HG02763 (cell line): Measurements from ENCODE around the gene IL2RA.
"Not testable (repeated sequence)": the region's sequence is repeated elsewhere in the genome, so short reads cannot be mapped to it uniquely, and the experiment has no call there.

Experiments used
- ATAC-seq: cut with Tn5 transposase; IDR thresholded peaks from one replicate; pipeline ENCODE4 v1.9.1; 2021; ENCODE audit warnings: mild to moderate bottlenecking, moderate library complexity; ENCODE audit not compliant: unreplicated experiment

Gene IL2RA

GRCh38 chr10:6044060-6044459 is 18.1 kb downstream of the IL2RA start:
- no peak for ATAC-seq

GRCh38 chr10:6043377-6043776 is 18.8 kb downstream of the IL2RA start:
- not testable (repeated sequence) for ATAC-seq

- no peak for ATAC-seq
Measured at GRCh38 chr10:6040205-6040604, 22.0 kb downstream of the IL2RA start.

- no peak for ATAC-seq
Measured at GRCh38 chr10:6039711-6040110, 22.5 kb downstream of the IL2RA start.

- ATAC-seq, result no peak
Measured at GRCh38 chr10:6038071-6038631, 24.0 kb downstream of the IL2RA start.

- no peak for ATAC-seq
Measured at GRCh38 chr10:6037422-6037821, 24.7 kb downstream of the IL2RA start.

- ATAC-seq, result no peak
Measured at GRCh38 chr10:6036861-6037321, 25.3 kb downstream of the IL2RA start.

- no peak for ATAC-seq
Measured at GRCh38 chr10:6035931-6036575, 26.1 kb downstream of the IL2RA start.

GRCh38 chr10:6035101-6035834 is 26.9 kb downstream of the IL2RA start:
- no peak for ATAC-seq

- ATAC-seq, result no peak
Measured at GRCh38 chr10:6034371-6034770, 27.8 kb downstream of the IL2RA start.

GRCh38 chr10:6033954-6034353 is 28.2 kb downstream of the IL2RA start:
- ATAC-seq, result no peak

GRCh38 chr10:6030940-6031339 is 31.2 kb downstream of the IL2RA start:
- ATAC-seq, result no peak

- no peak for ATAC-seq
Measured at GRCh38 chr10:6030217-6030616, 31.9 kb downstream of the IL2RA start.

GRCh38 chr10:6027929-6028328 is 34.2 kb downstream of the IL2RA start:
- ATAC-seq, result no peak

GRCh38 chr10:6025683-6026255 is 36.4 kb downstream of the IL2RA start:
- no peak for ATAC-seq

- no peak for ATAC-seq
Measured at GRCh38 chr10:6024334-6024682, 37.9 kb downstream of the IL2RA start.

GRCh38 chr10:6023661-6024333 is 38.4 kb downstream of the IL2RA start:
- no peak for ATAC-seq

GRCh38 chr10:6022660-6023059 is 39.5 kb downstream of the IL2RA start:
- no peak for ATAC-seq

GRCh38 chr10:6020826-6021225 is 41.3 kb downstream of the IL2RA start:
- no peak for ATAC-seq

- ATAC-seq, result no peak
Measured at GRCh38 chr10:6019796-6020195, 42.4 kb downstream of the IL2RA start.

GRCh38 chr10:6019010-6019782 is 43.0 kb downstream of the IL2RA start:
- no peak for ATAC-seq
